Left renal cortex interstitium (tissue), 4 donors: ENCODE measurements around the gene HPS3. TPM values are rescaled to one million over a fixed set of nuclear protein-coding genes. Genes with fewer than 3 reads are reported as not detected.

ENCODE experiments used
- DNase-seq, 4 donors: peaks; one replicate each; pipeline ENCODE4 v3.0.0-alpha.2; 2013; ENCODE audit warnings: low read depth in 4 of 4, low spot score in 2 of 4, missing footprints in 1 of 4
- polyA plus RNA-seq, 4 donors: library from polyadenylated mRNA; unstranded; fragments of 120-200 nt; gene quantifications; one replicate each; pipeline ENCODE4 v1.2.1, GENCODE V29; 2013; ENCODE audit not compliant: insufficient read length in 4 of 4

HPS3 gene
- polyA plus RNA-seq, 4 donors: 23.6 to 39.6 (median 32.8) TPM

DNA sequence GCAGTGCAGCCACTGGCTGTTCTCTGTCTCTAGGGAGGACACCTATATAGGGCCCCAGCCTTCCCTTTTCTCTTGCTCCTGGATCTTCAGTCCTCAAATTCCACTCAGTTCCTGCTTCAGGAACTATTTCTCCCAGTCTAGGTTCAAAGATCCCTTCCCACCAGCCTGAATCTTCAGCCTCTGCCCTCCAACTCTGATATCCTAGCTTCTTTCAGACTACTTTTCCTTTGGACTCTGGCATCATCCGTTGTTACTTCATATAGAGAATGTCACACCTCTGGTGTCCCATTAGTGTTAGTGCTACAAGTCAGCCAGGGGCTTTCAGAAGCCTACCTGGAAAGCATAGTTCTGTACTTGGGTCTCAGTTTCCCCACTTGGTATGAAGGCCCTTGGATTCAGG is 10.0 kb upstream of the HPS3 start:
- DNase-seq: no peak

GRCh38 chr3:149120051-149120972 is 9.1 kb upstream of the HPS3 start:
- DNase-seq: peak in 1 of 4 donors; percentile 63

- no peak for DNase-seq
Measured at GRCh38 chr3:149122721-149123578, 6.5 kb upstream of the HPS3 start.

GRCh38 chr3:149128821-149129220 is 617 bp upstream of the HPS3 start:
- DNase-seq: peak in 1 of 4 donors; percentile 7

DNA sequence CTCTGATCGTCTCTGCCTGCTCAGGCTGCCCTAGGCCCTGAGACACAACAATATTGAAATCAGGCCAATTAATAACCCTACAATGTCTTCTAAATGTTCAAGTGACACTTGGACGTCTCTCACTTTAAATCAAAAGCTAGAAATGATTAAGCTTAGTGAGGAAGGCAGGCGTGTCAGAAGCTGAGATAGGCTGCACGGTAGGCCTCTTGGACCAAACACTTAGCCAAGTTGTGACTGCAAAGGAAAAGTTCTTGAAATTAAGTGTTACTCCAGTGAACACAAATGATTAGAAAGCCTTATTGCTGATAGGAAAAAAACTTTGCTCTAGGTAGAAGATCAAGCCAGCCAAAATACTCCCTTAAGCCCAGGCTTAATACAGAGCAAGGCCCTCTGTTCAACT is 2.2 kb downstream of the HPS3 start:
- DNase-seq: no peak

DNA sequence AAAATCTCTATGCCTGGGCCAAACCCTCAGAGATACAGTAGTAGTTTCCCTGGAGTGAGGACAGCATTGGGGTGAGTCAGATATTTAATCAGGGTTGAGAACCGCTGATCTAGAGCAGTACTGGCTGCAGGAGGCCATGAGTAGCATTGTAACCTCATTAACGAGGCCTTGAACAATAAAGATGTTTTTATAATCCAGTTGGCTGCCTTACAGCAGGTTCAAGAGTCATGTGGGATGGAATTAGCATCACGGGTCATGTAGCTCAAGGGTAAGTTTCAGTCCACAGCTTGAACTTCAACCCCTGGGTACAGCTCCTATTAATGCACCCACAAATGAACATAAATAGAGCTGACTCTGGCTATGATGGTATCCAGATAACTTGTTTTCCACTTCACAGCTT is 5.1 kb downstream of the HPS3 start:
- peak in 1 of 4 donors; percentile 38 for DNase-seq

DNA sequence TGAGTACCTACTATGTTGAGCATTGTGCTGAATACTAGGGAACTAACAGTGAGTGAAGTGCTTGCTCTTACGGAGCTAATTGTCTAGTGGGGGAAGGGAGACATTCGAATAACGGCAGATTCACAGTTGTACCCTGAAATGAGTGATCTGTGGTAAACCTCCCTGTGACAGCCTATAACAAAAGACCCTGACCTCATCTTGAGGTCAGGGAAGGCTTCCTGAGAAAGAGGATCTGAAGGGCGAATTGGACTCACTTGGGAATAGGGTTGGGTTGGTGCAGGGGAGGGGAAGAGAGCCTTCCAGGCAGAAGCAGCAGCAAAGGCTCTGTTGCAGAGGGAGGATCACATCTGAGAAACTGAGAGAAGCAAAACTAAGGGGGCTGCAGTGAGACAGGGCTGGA is 13.2 kb downstream of the HPS3 start:
- DNase-seq: no peak

DNA sequence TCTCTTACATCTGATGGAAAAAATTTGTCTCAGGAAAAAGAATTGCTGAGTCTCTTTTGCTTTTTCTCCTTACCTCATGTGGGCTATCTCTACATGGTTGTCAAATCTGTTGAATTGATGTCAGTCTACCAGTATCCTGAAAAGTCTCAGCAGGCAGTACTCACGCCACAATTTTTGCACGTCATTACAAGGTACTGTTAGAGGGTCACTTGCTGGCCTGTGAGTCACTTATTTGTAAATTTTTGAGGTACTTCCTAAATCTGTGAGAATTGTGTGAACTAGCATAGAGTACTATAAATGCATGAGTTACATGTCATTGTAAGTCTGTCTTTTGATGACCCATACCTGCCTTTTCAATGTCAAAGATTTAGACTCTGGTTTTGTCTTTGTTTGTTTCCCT is 15.9 kb downstream of the HPS3 start:
- DNase-seq: no peak

DNA sequence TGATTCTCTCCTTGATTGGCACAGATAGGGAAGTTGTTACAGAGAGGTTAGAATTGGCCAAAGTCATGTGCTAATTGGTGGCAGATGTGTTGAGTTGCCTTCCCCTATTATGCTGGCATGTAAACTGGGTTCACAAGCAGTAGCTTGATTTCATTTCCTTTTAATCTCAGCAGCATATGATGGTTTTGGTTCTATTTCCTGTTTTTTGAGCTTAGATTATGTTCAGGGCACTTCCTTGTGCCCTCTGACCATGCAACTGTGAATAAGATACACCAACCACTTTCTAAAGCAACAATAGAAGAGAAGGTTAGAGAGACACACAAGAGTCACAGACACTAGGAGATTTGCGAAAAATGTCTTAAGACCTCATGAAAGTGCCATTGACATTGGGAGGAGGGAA is 16.5 kb downstream of the HPS3 start:
- no peak for DNase-seq

DNA sequence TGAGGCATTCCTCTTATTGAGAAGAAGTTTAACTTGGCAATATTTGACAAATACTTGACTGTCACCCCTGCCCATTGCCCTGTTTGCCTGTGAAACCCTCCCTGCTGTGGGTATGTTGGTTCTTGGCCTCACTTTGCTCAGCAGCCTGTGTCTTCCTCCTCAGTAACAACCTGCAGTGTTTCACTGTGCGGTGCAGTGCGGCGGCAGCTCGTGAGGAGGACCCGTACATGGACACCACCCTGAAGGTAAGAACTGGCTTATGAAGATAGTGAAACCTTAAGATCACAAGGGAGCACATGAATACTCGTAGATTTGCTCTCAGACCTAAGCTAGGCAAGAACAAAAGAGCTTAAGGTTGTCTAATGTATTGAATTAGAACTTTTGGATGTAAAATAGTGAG is 21.0 kb downstream of the HPS3 start:
- DNase-seq: no peak

- peak in 1 of 4 donors; percentile 20 for DNase-seq
Measured at GRCh38 chr3:149151843-149152242, 22.4 kb downstream of the HPS3 start.

- DNase-seq: no peak
Measured at GRCh38 chr3:149152420-149152819, 23.0 kb downstream of the HPS3 start.

DNA sequence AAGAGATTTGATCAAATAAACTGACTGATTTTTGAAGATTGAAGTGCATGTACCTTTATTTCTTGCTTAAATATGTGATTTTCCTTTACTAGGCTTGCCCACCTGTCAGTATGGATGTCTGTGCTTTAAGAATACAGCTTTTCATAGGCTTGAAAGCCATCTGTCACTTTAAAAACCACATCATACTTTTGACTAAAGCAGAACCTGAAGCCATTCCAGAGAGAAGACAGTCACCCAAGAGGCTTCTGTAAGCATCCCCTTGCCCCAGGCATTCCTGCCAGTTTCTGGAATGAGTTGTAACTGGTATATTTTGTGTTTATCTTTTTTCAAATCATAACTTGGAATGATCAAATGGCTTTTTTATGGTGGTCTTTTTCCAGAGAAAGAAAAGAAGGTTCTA is 24.0 kb downstream of the HPS3 start:
- no peak for DNase-seq

DNA sequence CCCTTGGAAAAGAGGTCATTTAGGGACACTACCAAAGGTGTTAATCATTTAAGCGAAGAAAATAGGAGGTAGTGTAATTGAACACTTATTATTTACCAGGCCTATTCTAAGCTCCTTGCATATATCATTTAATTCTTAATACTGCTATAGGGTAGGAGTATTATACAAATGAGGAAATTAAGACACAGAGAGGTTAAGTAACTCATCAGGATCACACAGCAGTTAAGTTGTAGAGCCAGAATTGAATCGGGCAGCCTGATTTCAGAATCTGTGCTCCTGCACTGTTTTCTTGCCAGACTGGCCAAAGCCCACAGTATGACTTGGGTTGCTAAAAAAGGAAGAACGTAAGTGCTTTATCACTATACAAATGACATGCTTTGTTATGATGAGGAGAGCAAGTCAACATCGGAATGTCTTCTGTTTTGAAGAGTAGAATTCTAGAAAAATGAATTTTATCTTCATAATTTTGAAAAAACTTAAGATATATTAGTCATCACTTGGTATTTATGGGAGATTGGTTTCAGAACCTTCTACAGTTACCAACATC is 31.4 kb downstream of the HPS3 start:
- no peak for DNase-seq

DNA sequence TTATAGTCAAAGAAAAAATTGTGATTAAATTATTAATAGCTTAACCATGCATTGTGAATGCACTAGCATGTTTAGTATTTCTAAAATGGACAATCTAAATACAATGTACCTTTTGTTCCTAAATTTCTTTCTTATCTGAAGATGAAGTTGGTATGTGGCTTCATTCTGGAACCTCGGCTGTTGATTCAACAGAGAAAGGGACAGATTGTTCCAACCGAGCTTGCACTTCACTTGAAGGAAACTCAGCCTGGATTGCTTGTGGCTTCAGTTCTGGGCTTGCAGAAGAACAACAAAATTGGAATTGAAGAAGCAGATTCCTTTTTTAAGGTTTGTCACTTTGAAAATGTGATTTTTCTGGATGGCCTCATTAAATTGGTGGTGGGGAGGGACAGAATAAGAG is 32.6 kb downstream of the HPS3 start:
- no peak for DNase-seq

GRCh38 chr3:149163066-149163465 is 33.6 kb downstream of the HPS3 start:
- DNase-seq: no peak

GRCh38 chr3:149167898-149168297 is 38.5 kb downstream of the HPS3 start:
- DNase-seq: no peak

- no peak for DNase-seq
Measured at GRCh38 chr3:149170672-149171071, 41.2 kb downstream of the HPS3 start.

- DNase-seq: peak in 2 of 4 donors; percentile 24 to 41
Measured at GRCh38 chr3:149174901-149175300, 45.5 kb downstream of the HPS3 start.

DNA sequence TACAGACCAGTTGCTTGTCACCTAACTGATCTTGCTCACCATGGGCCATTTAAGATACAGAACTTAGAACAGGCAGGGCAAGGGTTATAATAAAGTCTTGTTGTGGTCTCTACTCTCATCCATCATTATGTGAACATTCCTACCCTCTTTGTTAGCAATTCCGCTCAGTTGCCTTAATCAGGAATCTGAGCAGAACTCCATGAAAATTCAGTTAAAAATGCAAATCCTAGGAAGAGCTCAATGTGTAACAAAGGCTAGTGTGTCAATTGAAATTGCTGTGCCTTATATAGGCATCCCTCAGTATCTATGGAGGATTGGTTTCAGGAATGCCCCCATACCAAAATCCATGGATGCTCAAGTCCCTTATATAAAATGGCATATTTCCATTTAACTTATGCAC is 47.7 kb downstream of the HPS3 start:
- DNase-seq: no peak

- no peak for DNase-seq
Measured at GRCh38 chr3:149179220-149179619, 49.8 kb downstream of the HPS3 start.
